Activated CD8-positive, alpha-beta T cell treated with anti-CD3 and anti-CD28 coated beads for 36 hours (primary cell): ENCODE data around the gene TRIM67. TPM values are rescaled to one million over a fixed set of nuclear protein-coding genes. Genes with fewer than 3 reads are reported as not detected.

Source experiments
- ATAC-seq: fragments of 200-7000 bp; cut with Tn5 transposase; one replicate; pipeline ENCODE4 v1.10.0; 2021; ENCODE audit warnings: mild to moderate bottlenecking, moderate library complexity
- CTCF ChIA-PET: fragments of 350-600 bp; sonication (Branson Sonifier 250); formaldehyde crosslinking; loops from one replicate; lab custom pipeline; 2021; ENCODE audit warnings: antibody characterized with exemption; lab: Charles Lee
- POLR2A ChIA-PET: fragments of 350-600 bp; sonication (Branson Sonifier 250); formaldehyde crosslinking; loops from one replicate; lab custom pipeline; 2021; ENCODE audit warnings: antibody characterized with exemption; lab: Charles Lee
- DNase-seq: peaks from one replicate; pipeline ENCODE4 v3.0.0-alpha.2; 2020
- H3K27ac Mint-ChIP-seq: one replicate; pipeline ENCODE4 v1.8.0; 2021; ENCODE audit warnings: mild to moderate bottlenecking, mixed read lengths
- H3K27me3 Mint-ChIP-seq: one replicate; pipeline ENCODE4 v1.8.0; 2021; ENCODE audit warnings: mixed read lengths
- H3K36me3 Mint-ChIP-seq: one replicate; pipeline ENCODE4 v1.8.0; 2021; ENCODE audit warnings: low read depth, mixed read lengths
- H3K4me1 Mint-ChIP-seq: one replicate; pipeline ENCODE4 v1.8.0; 2021; ENCODE audit warnings: low read depth, mixed read lengths
- H3K4me3 Mint-ChIP-seq: one replicate; pipeline ENCODE4 v1.8.0; 2021; ENCODE audit warnings: mild to moderate bottlenecking, moderate library complexity, mixed read lengths
- H3K9me3 Mint-ChIP-seq: one replicate; pipeline ENCODE4 v1.8.0; 2021; ENCODE audit warnings: mixed read lengths
- CTCF ChIP-seq: fragments of 200-600 bp; IDR thresholded peaks from one replicate; pipeline ENCODE4 v1.8.0; 2022; ENCODE audit warnings: antibody characterized with exemption, mild to moderate bottlenecking
- intact Hi-C: fragments of 100-400 bp; cut with micrococcal nuclease; formaldehyde crosslinking; loops from one replicate; pipeline ENCODE4 v1.10.0; 2022
- total RNA-seq, 2 experiments: library from RNA; stranded (reverse); gene quantifications; one replicate each; pipeline ENCODE4 v1.2.3, GENCODE V29; 2021

The TRIM67 gene
- total RNA-seq, 2 experiments from 2014 or later, result not detected

- H3K27me3 Mint-ChIP-seq, result peaks cover 15% of the 10 kb centered on the region
- ChIA-PET POLR2A (interaction anchor here (0.6 kb wide), 1 partner anchor 527 kb away, joined by 4 read pairs; no protein-coding TSS in a partner anchor), CTCF (no interaction called here)
- TF ChIP-seq CTCF, result no peak
- DNase-seq (no peak), ATAC-seq (no peak)
- H3K27ac Mint-ChIP-seq, result no peak overlapping the region
- intact Hi-C loops, result no loop called here
- no peaks in the 10 kb centered on the region for H3K4me1 Mint-ChIP-seq
- H3K36me3 Mint-ChIP-seq, result no peaks in the 10 kb centered on the region
- H3K4me3 Mint-ChIP-seq, result no peak overlapping the region
- H3K9me3 Mint-ChIP-seq, result peaks cover 2% of the 10 kb centered on the region
Measured at GRCh38 chr1:231190456-231190855, 28.6 kb downstream of the TRIM67 start.

- H3K4me1 Mint-ChIP-seq, result no peaks in the 10 kb centered on the region
- no peak overlapping the region for H3K27ac Mint-ChIP-seq
- CTCF ChIA-PET, result no interaction called here
Measured at GRCh38 chr1:231192620-231193163, 30.8 kb downstream of the TRIM67 start.

GRCh38 chr1:231193710-231194340 is 32.0 kb downstream of the TRIM67 start:
- intact Hi-C loops, result no loop called here
- no peak for ATAC-seq
- no peak overlapping the region for H3K27ac Mint-ChIP-seq
- H3K36me3 Mint-ChIP-seq, result no peaks in the 10 kb centered on the region
- no peak for TF ChIP-seq CTCF
- DNase-seq, result no peak
- no peak overlapping the region for H3K4me3 Mint-ChIP-seq
- CTCF ChIA-PET, result no interaction called here
- peaks cover 2% of the 10 kb centered on the region for H3K27me3 Mint-ChIP-seq
- no peaks in the 10 kb centered on the region for H3K4me1 Mint-ChIP-seq
- peaks cover 2% of the 10 kb centered on the region for H3K9me3 Mint-ChIP-seq
- POLR2A ChIA-PET, result no interaction called here

More at GRCh38 chr1:231192620-231193163, 30.8 kb downstream of the TRIM67 start:
- Mint-ChIP-seq H3K9me3 (peaks cover 2% of the 10 kb centered on the region), H3K4me3 (no peak overlapping the region), H3K36me3 (no peaks in the 10 kb centered on the region), H3K27me3 (peaks cover 8% of the 10 kb centered on the region)
- DNase-seq (no peak), ATAC-seq (no peak)
- TF ChIP-seq CTCF, result no peak
- POLR2A ChIA-PET, result no interaction called here
- intact Hi-C loops, result no loop called here

GRCh38 chr1:231194476-231194842 is 32.6 kb downstream of the TRIM67 start:
- no peak overlapping the region for H3K4me3 Mint-ChIP-seq
- H3K27me3 Mint-ChIP-seq, result peaks cover 3% of the 10 kb centered on the region
- H3K4me1 Mint-ChIP-seq, result no peaks in the 10 kb centered on the region
- H3K9me3 Mint-ChIP-seq, result peaks cover 2% of the 10 kb centered on the region
- no peaks in the 10 kb centered on the region for H3K36me3 Mint-ChIP-seq
- ATAC-seq, result no peak
- no peak for TF ChIP-seq CTCF
- H3K27ac Mint-ChIP-seq, result no peak overlapping the region
- ChIA-PET CTCF (no interaction called here), POLR2A (no interaction called here)
- intact Hi-C loops, result no loop called here
- no peak for DNase-seq

GRCh38 chr1:231194843-231195516 is 33.1 kb downstream of the TRIM67 start:
- intact Hi-C loops, result no loop called here
- Mint-ChIP-seq H3K27ac (no peak overlapping the region), H3K4me3 (no peak overlapping the region), H3K9me3 (no peaks in the 10 kb centered on the region), H3K4me1 (no peaks in the 10 kb centered on the region), H3K36me3 (no peaks in the 10 kb centered on the region), H3K27me3 (peaks cover 3% of the 10 kb centered on the region)
- TF ChIP-seq CTCF, result no peak
- DNase-seq (no peak), ATAC-seq (no peak)
- POLR2A ChIA-PET, result no interaction called here
- CTCF ChIA-PET, result no interaction called here
